ENCODE results near the gene TMEM126B.

The TMEM126B gene

GRCh38 chr11:85664615-85665481 lies 36.5 kb downstream of the TMEM126B start, which contains the start of gene CREBZF:
TSS of gene CREBZF (minus strand) at chr11:85665129. CDS start at chr11:85664875, 254 bp downstream.
- TF ChIP-seq PPARA (CRISPR knock-in tag; IDR thresholded peaks at IDR 0.05; ENCODE audit: borderline replicate concordance) (no peak), ZFP3 (CRISPR knock-in tag; IDR thresholded peaks at IDR 0.05) (peak; percentile 55; the same call in 1 of the 2 replicates), GLIS3 (CRISPR knock-in tag; IDR thresholded peaks at IDR 0.05) (0 out of 2 replicates have a peak, but pooled peaks have one; percentile 20), CSRNP3 (CRISPR knock-in tag; IDR thresholded peaks at IDR 0.05) (0 out of 2 replicates have a peak, but pooled peaks have one; percentile 21)
- ATAC-seq, result peak; percentile 93

GRCh38 chr11:85665733-85666132 lies 37.3 kb downstream of the TMEM126B start:
- TF ChIP-seq ZNF8 (CRISPR knock-in tag; IDR thresholded peaks at IDR 0.05), result no peak
- no peak for ATAC-seq

GRCh38 chr11:85666687-85667086 lies 38.3 kb downstream of the TMEM126B start:
- ATAC-seq, result no peak

More at GRCh38 chr11:85666687-85667086, 38.3 kb downstream of the TMEM126B start:
- TF ChIP-seq PATZ1 (CRISPR knock-in tag; IDR thresholded peaks at IDR 0.05; ENCODE audit: borderline replicate concordance) (no peak), ESRRG (CRISPR knock-in tag; IDR thresholded peaks at IDR 0.05) (no peak), CSDC2 (CRISPR knock-in tag; IDR thresholded peaks at IDR 0.05) (no peak), TOX (CRISPR knock-in tag; IDR thresholded peaks at IDR 0.05; ENCODE audit: borderline replicate concordance) (no peak), TCF4 (CRISPR knock-in tag; IDR thresholded peaks at IDR 0.05; ENCODE audit: borderline replicate concordance) (no peak), SNAI2 (CRISPR knock-in tag; IDR thresholded peaks at IDR 0.05) (no peak), CREB5 (CRISPR knock-in tag; IDR thresholded peaks at IDR 0.05; ENCODE audit: low read depth) (no peak), ZNF565 (CRISPR knock-in tag; conservative IDR thresholded peaks at IDR 0.05; ENCODE audit: low read depth) (no peak), BACH2 (CRISPR knock-in tag; IDR thresholded peaks at IDR 0.05; ENCODE audit: borderline replicate concordance) (no peak), ZFP3 (CRISPR knock-in tag; IDR thresholded peaks at IDR 0.05) (no peak), CSRNP3 (CRISPR knock-in tag; IDR thresholded peaks at IDR 0.05) (no peak), POU6F1 (CRISPR knock-in tag; IDR thresholded peaks at IDR 0.05; ENCODE audit: borderline replicate concordance, low read depth) (no peak), ZC3H10 (CRISPR knock-in tag; IDR thresholded peaks at IDR 0.05) (no peak)

All from SK-N-SH treated with all-trans-retinoic acid at 6 μM for 48 hours (cell line).